Naive B cell (primary cell): ENCODE measurements around the gene CLCN2. TPM values are rescaled to one million over a fixed set of nuclear protein-coding genes. Genes with fewer than 3 reads are reported as not detected.

Source experiments
- ATAC-seq, 2 donors: fragments of 150-1000 bp; cut with Tn5 transposase; 2 replicates each; pipeline ENCODE4 v1.10.0; 2021; ENCODE audit warnings: low read depth in 2 of 2, mild to moderate bottlenecking in 2 of 2, moderate library complexity in 2 of 2
- DNase-seq: peaks from one replicate; pipeline ENCODE4 v3.0.0; 2022
- H3K27ac Mint-ChIP-seq, 6 donors: one replicate each; pipeline ENCODE4 v1.8.0; 2020 to 2022; ENCODE audit warnings: mild to moderate bottlenecking in 6 of 6, mixed read lengths in 6 of 6, moderate library complexity in 5 of 6, inconsistent platforms in 2 of 6
- H3K27me3 Mint-ChIP-seq, 3 donors: one replicate each; pipeline ENCODE4 v1.8.0; 2021 to 2022; ENCODE audit warnings: mixed read lengths in 3 of 3, mild to moderate bottlenecking in 1 of 3
- H3K36me3 Mint-ChIP-seq, 2 donors: one replicate each; pipeline ENCODE4 v1.8.0; 2020 to 2022; ENCODE audit warnings: mixed read lengths in 2 of 2, inconsistent platforms in 1 of 2, mild to moderate bottlenecking in 1 of 2
- H3K4me1 Mint-ChIP-seq, 3 donors: one replicate each; pipeline ENCODE4 v1.8.0; 2020 to 2022; ENCODE audit warnings: mixed read lengths in 3 of 3, inconsistent platforms in 1 of 3, mild to moderate bottlenecking in 1 of 3, moderate library complexity in 1 of 3
- H3K4me3 Mint-ChIP-seq, 8 donors: one replicate each; pipeline ENCODE4 v1.8.0; 2020 to 2022; ENCODE audit warnings: mild to moderate bottlenecking in 8 of 8, mixed read lengths in 8 of 8, moderate library complexity in 8 of 8, inconsistent platforms in 2 of 8
- H3K9me3 Mint-ChIP-seq, 7 donors: one replicate each; pipeline ENCODE4 v1.8.0; 2020 to 2022; ENCODE audit warnings: mixed read lengths in 7 of 7, mild to moderate bottlenecking in 5 of 7, inconsistent platforms in 2 of 7, moderate library complexity in 1 of 7
- polyA plus RNA-seq, 6 donors: library from polyadenylated mRNA; unstranded; fragments of 300-500 nt; fragmentation: Illumina TruSeq; gene quantifications; one replicate each; pipeline ENCODE4 v1.2.3, GENCODE V29; 2021; ENCODE audit warnings: low read depth in 6 of 6

CLCN2 gene
- polyA plus RNA-seq, 6 donors from 2014 or later = 0.35 to 1.8 (median 1.3) TPM; not detected in 2

- peak; percentile 2 to 6 for ATAC-seq
- Mint-ChIP-seq H3K27me3 (peaks cover 0 to 11% (median 5%) of the 10 kb centered on the region in 3 donors), H3K4me1 (peaks cover 28 to 33% (median 32%) of the 10 kb centered on the region in 3 donors)
Observed at GRCh38 chr3:184361932-184362667, 695 bp upstream of the CLCN2 start.

GRCh38 chr3:184360929-184361531 is 375 bp downstream of the CLCN2 start:
- H3K36me3 Mint-ChIP-seq = no peaks in the 10 kb centered on the region
- no peak for ATAC-seq
- peak overlapping the region; percentile 74 to 94 (median 86) for H3K4me3 Mint-ChIP-seq
- peaks cover 0 to 11% (median 5%) of the 10 kb centered on the region in 3 donors for H3K27me3 Mint-ChIP-seq
- H3K27ac Mint-ChIP-seq = peak overlapping the region in 3 of 6 donors; percentile 34 to 80 (median 67)
- H3K9me3 Mint-ChIP-seq = no peaks in the 10 kb centered on the region
- no peak for DNase-seq
- peaks cover 26 to 33% (median 29%) of the 10 kb centered on the region in 3 donors for H3K4me1 Mint-ChIP-seq

More at GRCh38 chr3:184361932-184362667, 695 bp upstream of the CLCN2 start:
- Mint-ChIP-seq H3K9me3 (no peaks in the 10 kb centered on the region), H3K4me3 (peak overlapping the region; percentile 87 to 98 (median 96)), H3K36me3 (no peaks in the 10 kb centered on the region), H3K27ac (peak overlapping the region; percentile 67 to 93 (median 88))
- DNase-seq = peak; percentile 38

GRCh38 chr3:184360070-184360928 is 1.1 kb downstream of the CLCN2 start:
- Mint-ChIP-seq H3K27me3 (peaks cover 0 to 11% (median 5%) of the 10 kb centered on the region in 3 donors), H3K9me3 (no peaks in the 10 kb centered on the region), H3K36me3 (no peaks in the 10 kb centered on the region), H3K27ac (peak overlapping the region in 3 of 6 donors; percentile 7 to 67 (median 34)), H3K4me1 (peaks cover 24 to 33% (median 29%) of the 10 kb centered on the region in 3 donors), H3K4me3 (peak overlapping the region; percentile 74 to 94 (median 86))
- no peak for DNase-seq
- no peak for ATAC-seq

- no peak for DNase-seq
- Mint-ChIP-seq H3K4me3 (peak overlapping the region in 3 of 8 donors; percentile 56 to 94 (median 86)), H3K27me3 (peaks cover 0 to 11% (median 5%) of the 10 kb centered on the region in 3 donors), H3K36me3 (no peaks in the 10 kb centered on the region), H3K4me1 (peaks cover 17 to 30% (median 25%) of the 10 kb centered on the region in 3 donors), H3K9me3 (no peaks in the 10 kb centered on the region), H3K27ac (no peak overlapping the region)
- no peak for ATAC-seq
Observed at GRCh38 chr3:184359610-184360009, 1.8 kb downstream of the CLCN2 start.

GRCh38 chr3:184358921-184359350 is 2.5 kb downstream of the CLCN2 start:
- H3K4me3 Mint-ChIP-seq = peak overlapping the region in 1 of 8 donors; percentile 78
- H3K27ac Mint-ChIP-seq = no peak overlapping the region
- DNase-seq (no peak), ATAC-seq (no peak)
- peaks cover 0 to 11% (median 5%) of the 10 kb centered on the region in 3 donors for H3K27me3 Mint-ChIP-seq
- H3K36me3 Mint-ChIP-seq = no peaks in the 10 kb centered on the region
- no peaks in the 10 kb centered on the region for H3K9me3 Mint-ChIP-seq
- peaks cover 13 to 25% (median 19%) of the 10 kb centered on the region in 3 donors for H3K4me1 Mint-ChIP-seq

- DNase-seq (no peak), ATAC-seq (no peak)
- Mint-ChIP-seq H3K4me3 (peak overlapping the region in 3 of 8 donors; percentile 15 to 78 (median 78)), H3K9me3 (no peaks in the 10 kb centered on the region), H3K36me3 (no peaks in the 10 kb centered on the region), H3K4me1 (peaks cover 11 to 19% (median 12%) of the 10 kb centered on the region in 3 donors), H3K27me3 (peaks cover 0 to 11% (median 5%) of the 10 kb centered on the region in 3 donors), H3K27ac (no peak overlapping the region)
Observed at GRCh38 chr3:184358124-184358767, 3.2 kb downstream of the CLCN2 start.

- H3K9me3 Mint-ChIP-seq = no peaks in the 10 kb centered on the region
- H3K4me1 Mint-ChIP-seq = peaks cover 9 to 16% (median 10%) of the 10 kb centered on the region in 3 donors
- peak overlapping the region in 1 of 6 donors; percentile 91 for H3K27ac Mint-ChIP-seq
- no peaks in the 10 kb centered on the region for H3K36me3 Mint-ChIP-seq
- DNase-seq (no peak), ATAC-seq (no peak)
- H3K4me3 Mint-ChIP-seq = peak overlapping the region in 1 of 8 donors; percentile 78
- peaks cover 0 to 11% (median 5%) of the 10 kb centered on the region in 3 donors for H3K27me3 Mint-ChIP-seq
Observed at GRCh38 chr3:184357248-184358123, 3.9 kb downstream of the CLCN2 start.

GRCh38 chr3:184355261-184356040 is 6.0 kb downstream of the CLCN2 start:
- Mint-ChIP-seq H3K36me3 (no peaks in the 10 kb centered on the region), H3K27me3 (peaks cover 0 to 9% (median 5%) of the 10 kb centered on the region in 3 donors), H3K4me1 (peaks cover 0 to 4% (median 2%) of the 10 kb centered on the region in 3 donors), H3K4me3 (peak overlapping the region in 1 of 8 donors; percentile 66), H3K27ac (no peak overlapping the region), H3K9me3 (no peaks in the 10 kb centered on the region)
- ATAC-seq (no peak), DNase-seq (no peak)

- Mint-ChIP-seq H3K27me3 (peaks cover 0 to 2% (median 0%) of the 10 kb centered on the region in 3 donors), H3K4me3 (peak overlapping the region in 1 of 8 donors; percentile 66), H3K4me1 (no peaks in the 10 kb centered on the region), H3K27ac (peak overlapping the region in 1 of 6 donors; percentile 51), H3K9me3 (no peaks in the 10 kb centered on the region), H3K36me3 (no peaks in the 10 kb centered on the region)
- DNase-seq (no peak), ATAC-seq (no peak)
Observed at GRCh38 chr3:184354754-184355153, 6.7 kb downstream of the CLCN2 start.

GRCh38 chr3:184354121-184354728 is 7.2 kb downstream of the CLCN2 start:
- Mint-ChIP-seq H3K27ac (peak overlapping the region in 1 of 6 donors; percentile 59), H3K4me1 (no peaks in the 10 kb centered on the region), H3K27me3 (no peaks in the 10 kb centered on the region), H3K9me3 (no peaks in the 10 kb centered on the region), H3K4me3 (peak overlapping the region in 1 of 8 donors; percentile 29), H3K36me3 (no peaks in the 10 kb centered on the region)
- peak; percentile 45 for DNase-seq
- peak; percentile 81 to 86 for ATAC-seq

GRCh38 chr3:184353546-184353941 is 7.9 kb downstream of the CLCN2 start:
- no peak for DNase-seq
- Mint-ChIP-seq H3K4me3 (peak overlapping the region in 1 of 8 donors; percentile 29), H3K36me3 (no peaks in the 10 kb centered on the region), H3K27ac (no peak overlapping the region), H3K9me3 (no peaks in the 10 kb centered on the region), H3K27me3 (no peaks in the 10 kb centered on the region), H3K4me1 (no peaks in the 10 kb centered on the region)
- ATAC-seq = no peak
